HEK293 (cell line): Measurements from ENCODE around the gene LHX4.

ENCODE experiments used
- CTCF ChIA-PET: fragments of 350-600 bp; formaldehyde crosslinking; extraction: SDS; loops from one replicate; lab custom pipeline; 2021; ENCODE audit warnings: antibody characterized with exemption; lab: Yijun Ruan, JAX
- POLR2A ChIA-PET: fragments of 300-600 bp; formaldehyde crosslinking; extraction: SDS; loops from one replicate; lab custom pipeline; 2020; ENCODE audit warnings: antibody characterized with exemption, inconsistent platforms; lab: Yijun Ruan, JAX
- H3K27ac ChIP-seq: fragments of 200-500 bp; sonication (Bioruptor generic); 2 replicates; pipeline ENCODE4 v1.5.1; 2014; ENCODE audit warnings: low read depth, low read length, control low read depth, inconsistent platforms; ENCODE audit errors: extremely low read depth
- H3K36me3 ChIP-seq, 2 experiments: fragments of 200-500 bp in 1 of 2; sonication (Bioruptor generic) in 1 of 2; 1 replicate in 1 of 2; 2 replicates in 1 of 2; pipeline ENCODE4 v1.5.1; 2014 to 2017; ENCODE audit warnings: inconsistent platforms in 2 of 2, low read length in 2 of 2; ENCODE audit not compliant: control insufficient read depth in 2 of 2, insufficient read depth in 1 of 2
- H3K4me1 ChIP-seq: fragments of 200-500 bp; sonication (Bioruptor generic); 2 replicates; pipeline ENCODE4 v1.5.1; 2014; ENCODE audit warnings: mild to moderate bottlenecking, low read length, inconsistent platforms; ENCODE audit not compliant: control insufficient read depth, insufficient read depth
- H3K4me3 ChIP-seq: 2 replicates; pipeline ENCODE4 v1.5.1; 2011; ENCODE audit warnings: low read depth, mild to moderate bottlenecking, control low read depth, low read length, moderate library complexity
- H3K9me3 ChIP-seq: fragments of 200-500 bp; sonication (Bioruptor generic); 2 replicates; pipeline ENCODE4 v1.5.1; 2014; ENCODE audit warnings: low read depth, low read length, inconsistent platforms; ENCODE audit not compliant: control insufficient read depth, insufficient read depth
- HOXD13 ChIP-seq: sonication (generic); formaldehyde crosslinking; IDR thresholded peaks from 2 replicates; pipeline ENCODE4 v1.8.0; 2022; ENCODE audit warnings: missing genetic modification reagents, borderline replicate concordance
- KLF9 ChIP-seq: fragments of 450-650 bp; formaldehyde crosslinking; IDR thresholded peaks from 2 replicates; pipeline ENCODE4 v1.5.1; 2016; ENCODE audit warnings: missing biosample characterization, missing genetic modification characterization, low read depth
- MZF1 ChIP-seq: fragments of 450-650 bp; formaldehyde crosslinking; IDR thresholded peaks from 2 replicates; pipeline ENCODE4 v1.5.1; 2017; ENCODE audit warnings: missing biosample characterization, missing genetic modification characterization, borderline replicate concordance
- SETDB1 ChIP-seq: IDR thresholded peaks from one replicate; pipeline ENCODE4 v1.6.1; 2017; ENCODE audit warnings: mild to moderate bottlenecking, low read length, moderate library complexity, mixed read lengths; ENCODE audit not compliant: insufficient read length
- TSHZ1 ChIP-seq: fragments of 450-650 bp; formaldehyde crosslinking; IDR thresholded peaks from 2 replicates; pipeline ENCODE4 v1.5.1; 2016; ENCODE audit warnings: missing biosample characterization, missing genetic modification characterization, borderline replicate concordance
- ZNF112 ChIP-seq: fragments of 450-650 bp; formaldehyde crosslinking; IDR thresholded peaks from 2 replicates; pipeline ENCODE4 v1.5.0; 2017; ENCODE audit warnings: missing biosample characterization, missing genetic modification characterization
- ZNF114 ChIP-seq: fragments of 450-650 bp; formaldehyde crosslinking; IDR thresholded peaks from 2 replicates; pipeline ENCODE4 v1.5.0; 2017; ENCODE audit warnings: missing biosample characterization, missing genetic modification characterization
- ZNF121 ChIP-seq: fragments of 450-650 bp; formaldehyde crosslinking; IDR thresholded peaks from 2 replicates; pipeline ENCODE4 v1.5.1; 2016; ENCODE audit warnings: missing biosample characterization, missing genetic modification characterization
- ZNF202 ChIP-seq: fragments of 450-650 bp; formaldehyde crosslinking; IDR thresholded peaks from 2 replicates; pipeline ENCODE4 v1.5.1; 2016; ENCODE audit warnings: missing biosample characterization, missing genetic modification characterization, borderline replicate concordance
- ZNF292 ChIP-seq: fragments of 450-650 bp; formaldehyde crosslinking; IDR thresholded peaks from 2 replicates; pipeline ENCODE4 v1.5.1; 2016; ENCODE audit warnings: low read depth, missing biosample characterization, missing genetic modification characterization, borderline replicate concordance
- ZNF416 ChIP-seq: fragments of 450-650 bp; formaldehyde crosslinking; IDR thresholded peaks from 2 replicates; pipeline ENCODE4 v1.5.1; 2016; ENCODE audit warnings: missing biosample characterization, missing genetic modification characterization
- ZNF48 ChIP-seq: fragments of 450-650 bp; formaldehyde crosslinking; IDR thresholded peaks from 2 replicates; pipeline ENCODE4 v1.5.1; 2016; ENCODE audit warnings: missing biosample characterization, missing genetic modification characterization
- ZNF76 ChIP-seq: fragments of 450-650 bp; formaldehyde crosslinking; IDR thresholded peaks from 2 replicates; pipeline ENCODE4; 2016; ENCODE audit warnings: low read depth, missing biosample characterization, missing genetic modification characterization, borderline replicate concordance
- TF ChIP-seq, protein P1 (sequence below): fragments of 450-650 bp; formaldehyde crosslinking; IDR thresholded peaks from 2 replicates; pipeline ENCODE4 v1.5.1; 2017; ENCODE audit warnings: missing biosample characterization, mild to moderate bottlenecking, missing genetic modification characterization, moderate library complexity
- TF ChIP-seq, protein P2 (sequence below): fragments of 450-650 bp; formaldehyde crosslinking; IDR thresholded peaks from 2 replicates; pipeline ENCODE4 v1.5.1; 2017; ENCODE audit warnings: missing biosample characterization, missing genetic modification characterization
- TF ChIP-seq, protein P3 (sequence below): fragments of 450-650 bp; formaldehyde crosslinking; IDR thresholded peaks from 2 replicates; pipeline ENCODE4 v1.5.1; 2016; ENCODE audit warnings: missing biosample characterization, missing genetic modification characterization

The LHX4 gene

GRCh38 chr1:180265871-180266270 is 35.8 kb downstream of the LHX4 start:
- TF ChIP-seq, protein P1, sequence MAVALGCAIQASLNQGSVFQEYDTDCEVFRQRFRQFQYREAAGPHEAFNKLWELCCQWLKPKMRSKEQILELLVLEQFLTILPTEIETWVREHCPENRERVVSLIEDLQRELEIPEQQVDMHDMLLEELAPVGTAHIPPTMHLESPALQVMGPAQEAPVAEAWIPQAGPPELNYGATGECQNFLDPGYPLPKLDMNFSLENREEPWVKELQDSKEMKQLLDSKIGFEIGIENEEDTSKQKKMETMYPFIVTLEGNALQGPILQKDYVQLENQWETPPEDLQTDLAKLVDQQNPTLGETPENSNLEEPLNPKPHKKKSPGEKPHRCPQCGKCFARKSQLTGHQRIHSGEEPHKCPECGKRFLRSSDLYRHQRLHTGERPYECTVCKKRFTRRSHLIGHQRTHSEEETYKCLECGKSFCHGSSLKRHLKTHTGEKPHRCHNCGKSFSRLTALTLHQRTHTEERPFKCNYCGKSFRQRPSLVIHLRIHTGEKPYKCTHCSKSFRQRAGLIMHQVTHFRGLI, result no peak
- TF ChIP-seq HOXD13 (no peak), ZNF48 (tag by site-specific recombination) (no peak), ZNF292 (no peak), KLF9 (tag by site-specific recombination) (no peak), ZNF112 (no peak)
- TF ChIP-seq, protein P2, sequence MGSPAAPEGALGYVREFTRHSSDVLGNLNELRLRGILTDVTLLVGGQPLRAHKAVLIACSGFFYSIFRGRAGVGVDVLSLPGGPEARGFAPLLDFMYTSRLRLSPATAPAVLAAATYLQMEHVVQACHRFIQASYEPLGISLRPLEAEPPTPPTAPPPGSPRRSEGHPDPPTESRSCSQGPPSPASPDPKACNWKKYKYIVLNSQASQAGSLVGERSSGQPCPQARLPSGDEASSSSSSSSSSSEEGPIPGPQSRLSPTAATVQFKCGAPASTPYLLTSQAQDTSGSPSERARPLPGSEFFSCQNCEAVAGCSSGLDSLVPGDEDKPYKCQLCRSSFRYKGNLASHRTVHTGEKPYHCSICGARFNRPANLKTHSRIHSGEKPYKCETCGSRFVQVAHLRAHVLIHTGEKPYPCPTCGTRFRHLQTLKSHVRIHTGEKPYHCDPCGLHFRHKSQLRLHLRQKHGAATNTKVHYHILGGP, result no peak
- peaks cover 0 to 5% of the 10 kb centered on the region in 2 experiments; a peak in 1 of 3 replicates for H3K36me3 ChIP-seq
- no peaks in the 10 kb centered on the region for H3K9me3 ChIP-seq
- H3K27ac ChIP-seq, result no peak overlapping the region
- H3K4me3 ChIP-seq, result no peak overlapping the region
- ChIA-PET CTCF (interaction anchor here (1.0 to 1.4 kb wide), 3 partner anchors 12 to 150 kb away, joined by 3 to 5 read pairs (median 4); no protein-coding TSS in a partner anchor), POLR2A (no interaction called here)
- H3K4me1 ChIP-seq, result peaks cover 12% of the 10 kb centered on the region

GRCh38 chr1:180266275-180267210 is 36.5 kb downstream of the LHX4 start:
- ChIA-PET CTCF (interaction anchor here (1.0 to 1.5 kb wide), 4 partner anchors 13 to 149 kb away, joined by 3 to 5 read pairs (median 4); no protein-coding TSS in a partner anchor), POLR2A (no interaction called here)
- Histone ChIP-seq H3K4me1 (peaks cover 12% of the 10 kb centered on the region), H3K36me3 (peaks cover 0 to 5% of the 10 kb centered on the region in 2 experiments; a peak in 1 of 3 replicates), H3K4me3 (no peak overlapping the region), H3K27ac (no peak overlapping the region), H3K9me3 (no peaks in the 10 kb centered on the region)
- TF ChIP-seq MZF1 (tag by site-specific recombination), result no peak
- no peak for TF ChIP-seq ZNF202 (tag by site-specific recombination)
- no peak for TF ChIP-seq ZNF76 (tag by site-specific recombination)
- TF ChIP-seq TSHZ1 (tag by site-specific recombination), result no peak
- no peak for TF ChIP-seq ZNF121 (tag by site-specific recombination)
- no peak for TF ChIP-seq ZNF416 (tag by site-specific recombination)
- no peak for TF ChIP-seq SETDB1
- TF ChIP-seq, protein P3, sequence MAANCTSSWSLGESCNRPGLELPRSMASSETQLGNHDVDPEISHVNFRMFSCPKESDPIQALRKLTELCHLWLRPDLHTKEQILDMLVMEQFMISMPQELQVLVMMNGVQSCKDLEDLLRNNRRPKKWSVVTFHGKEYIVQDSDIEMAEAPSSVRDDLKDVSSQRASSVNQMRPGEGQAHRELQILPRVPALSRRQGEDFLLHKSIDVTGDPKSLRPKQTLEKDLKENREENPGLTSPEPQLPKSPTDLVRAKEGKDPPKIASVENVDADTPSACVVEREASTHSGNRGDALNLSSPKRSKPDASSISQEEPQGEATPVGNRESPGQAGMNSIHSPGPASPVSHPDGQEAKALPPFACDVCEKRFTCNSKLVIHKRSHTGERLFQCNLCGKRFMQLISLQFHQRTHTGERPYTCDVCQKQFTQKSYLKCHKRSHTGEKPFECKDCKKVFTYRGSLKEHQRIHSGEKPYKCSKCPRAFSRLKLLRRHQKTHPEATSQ (tag by site-specific recombination), result no peak
- no peak for TF ChIP-seq ZNF114
- TF ChIP-seq, all 188 proteins: peak for 0
